Measurements from ENCODE around the gene SLC17A2.

The SLC17A2 gene, protein sequence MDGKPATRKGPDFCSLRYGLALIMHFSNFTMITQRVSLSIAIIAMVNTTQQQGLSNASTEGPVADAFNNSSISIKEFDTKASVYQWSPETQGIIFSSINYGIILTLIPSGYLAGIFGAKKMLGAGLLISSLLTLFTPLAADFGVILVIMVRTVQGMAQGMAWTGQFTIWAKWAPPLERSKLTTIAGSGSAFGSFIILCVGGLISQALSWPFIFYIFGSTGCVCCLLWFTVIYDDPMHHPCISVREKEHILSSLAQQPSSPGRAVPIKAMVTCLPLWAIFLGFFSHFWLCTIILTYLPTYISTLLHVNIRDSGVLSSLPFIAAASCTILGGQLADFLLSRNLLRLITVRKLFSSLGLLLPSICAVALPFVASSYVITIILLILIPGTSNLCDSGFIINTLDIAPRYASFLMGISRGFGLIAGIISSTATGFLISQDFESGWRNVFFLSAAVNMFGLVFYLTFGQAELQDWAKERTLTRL

DNA sequence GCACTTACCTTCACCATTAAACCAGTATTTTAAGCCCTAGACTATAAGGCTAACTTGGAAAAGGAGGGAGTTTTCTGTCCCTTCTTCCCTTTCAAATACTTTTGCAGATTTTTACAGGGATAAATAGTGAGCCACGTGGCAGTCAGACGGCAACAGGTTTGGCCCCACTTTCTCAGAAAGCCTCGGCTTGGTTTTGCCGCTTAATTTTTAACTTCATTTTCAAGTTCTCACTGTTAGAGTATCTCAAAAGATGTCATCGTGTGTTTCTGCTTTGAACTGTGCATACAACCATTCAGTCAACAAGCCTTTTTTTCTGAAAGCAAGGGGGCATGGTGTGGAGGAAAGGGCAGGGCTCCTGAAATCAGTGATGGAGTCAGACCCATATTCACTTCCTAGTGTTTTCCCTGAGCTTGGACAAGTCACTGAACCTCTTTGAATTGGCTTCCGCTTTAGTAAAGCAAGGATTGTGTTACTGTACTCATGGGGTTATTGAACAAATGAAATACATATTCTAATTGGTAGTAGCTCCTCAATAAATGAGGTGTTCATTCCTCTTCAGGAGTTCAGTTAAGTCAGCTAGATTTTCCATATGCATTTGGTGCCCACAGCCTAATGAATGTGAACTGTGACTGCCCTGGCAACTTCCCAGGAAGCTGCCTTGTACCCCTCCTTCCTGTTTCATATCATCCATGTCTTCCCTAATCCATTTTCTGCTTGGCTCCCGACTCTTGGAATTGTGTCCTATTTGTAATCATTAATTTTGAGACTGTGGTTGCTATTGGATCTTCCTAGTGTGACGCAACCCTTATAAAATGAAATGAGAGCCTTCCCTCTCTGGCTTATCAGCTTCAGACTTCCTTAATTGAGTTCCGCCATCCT, at the start of gene SLC17A2:
SLC17A2 (minus strand) TSS at position 160 of the 879 bp plus-strand sequence. CDS start 4,895 bp downstream, outside the sequence.
- no peak for DNase-seq (ENCODE audit: low read depth in 2 of 2)

DNA sequence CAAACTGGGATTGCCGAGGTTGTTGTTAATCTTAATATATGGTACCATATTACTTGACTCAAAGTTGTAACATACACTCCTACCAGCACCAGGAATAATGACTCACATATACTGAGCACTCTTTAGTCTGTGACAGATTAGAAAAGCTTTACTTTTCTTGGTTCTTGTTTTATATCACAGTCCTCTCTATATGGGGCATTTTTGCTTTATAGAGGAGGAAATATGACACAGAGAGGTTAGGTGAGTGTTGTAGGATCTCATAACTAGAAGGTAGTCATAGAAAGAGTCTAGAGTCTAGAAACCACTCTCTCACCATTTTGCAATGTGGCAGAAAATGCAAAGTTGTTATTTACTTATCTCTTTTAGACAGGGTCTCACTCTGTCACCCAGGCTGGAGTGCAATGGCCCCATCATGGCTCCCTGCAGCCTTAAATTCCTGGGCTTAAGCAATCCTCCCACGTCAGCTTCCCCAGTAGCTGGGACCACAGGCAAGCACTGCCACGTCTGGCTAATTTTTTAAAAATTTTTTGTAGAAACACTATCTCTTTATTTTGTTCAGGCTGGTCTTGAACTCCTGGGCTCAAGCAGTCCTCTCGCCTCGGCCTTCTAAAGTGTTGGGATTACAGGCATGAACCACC, 45.6 kb upstream of the SLC17A2 start:
- DNase-seq (ENCODE audit: low read depth in 2 of 2), result no peak

DNA sequence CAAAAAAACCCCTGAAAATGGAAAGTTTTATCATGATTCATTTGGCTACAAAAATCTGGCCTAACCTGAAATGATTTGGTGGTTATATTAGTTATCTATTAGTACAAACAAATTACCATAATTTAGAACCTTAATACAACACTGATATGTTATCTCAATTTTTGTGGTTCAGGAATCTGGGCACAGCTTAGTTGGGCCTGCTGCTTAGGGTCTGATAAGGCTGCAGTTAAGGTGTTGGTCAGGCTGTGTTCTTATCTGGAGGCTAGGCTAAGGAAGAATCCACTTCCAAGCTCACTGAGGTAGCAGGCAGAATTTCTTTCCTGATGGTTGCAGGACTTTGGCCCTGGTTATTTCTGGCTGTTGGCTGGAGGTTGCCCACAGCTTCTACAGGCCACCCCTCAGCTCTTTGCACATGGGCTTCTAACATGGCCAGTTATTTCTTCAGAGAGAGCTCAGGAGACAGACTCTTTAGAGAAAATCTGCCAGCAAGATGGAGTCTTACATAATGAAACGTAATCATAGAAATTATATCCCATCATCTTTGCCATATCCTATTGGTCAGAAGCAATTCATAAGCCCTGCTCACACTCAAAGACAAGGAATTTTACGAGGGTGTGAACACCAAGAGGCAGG, 43.5 kb upstream of the SLC17A2 start:
- DNase-seq (ENCODE audit: low read depth in 2 of 2), result no peak

DNA sequence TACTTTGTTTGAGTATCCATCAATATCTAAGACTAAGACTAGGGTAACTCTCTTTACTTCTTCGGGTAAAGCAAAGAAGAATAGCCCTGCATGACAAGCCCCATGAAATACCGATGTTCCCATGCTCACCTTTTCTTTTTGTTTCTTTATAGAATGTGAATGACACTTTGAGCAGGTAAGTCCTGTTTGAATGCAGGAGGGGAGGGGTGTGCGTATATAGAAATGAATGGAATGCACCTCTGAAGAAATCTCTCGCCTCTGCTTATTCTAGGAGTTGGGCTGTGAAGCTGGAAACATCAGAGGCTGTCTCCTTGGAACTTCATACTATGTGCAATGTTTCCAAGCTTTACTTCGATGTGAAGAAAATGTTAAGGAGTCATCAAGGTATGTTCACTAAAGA, 42.4 kb upstream of the SLC17A2 start:
- no peak for DNase-seq (ENCODE audit: low read depth in 2 of 2)

DNA sequence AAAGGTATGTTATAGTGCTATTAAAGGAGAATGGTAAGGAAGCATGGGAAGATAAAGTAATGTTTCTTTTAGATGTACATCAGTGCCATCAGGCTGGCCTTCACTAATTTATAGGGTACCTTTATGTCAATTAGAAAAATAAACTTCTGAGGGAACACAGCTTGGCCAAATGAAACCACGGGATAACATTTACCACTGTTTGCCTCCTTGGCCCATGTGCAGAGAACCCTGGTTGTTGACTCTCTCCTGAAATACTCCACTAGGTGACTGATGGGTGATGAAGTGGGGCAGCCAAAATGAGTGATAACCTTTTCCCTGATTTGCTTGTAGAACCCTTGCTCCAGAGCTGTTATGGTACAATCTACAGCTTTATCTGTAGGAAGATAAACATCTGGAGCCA, 41.6 kb upstream of the SLC17A2 start:
- DNase-seq (ENCODE audit: low read depth in 2 of 2), result no peak

DNA sequence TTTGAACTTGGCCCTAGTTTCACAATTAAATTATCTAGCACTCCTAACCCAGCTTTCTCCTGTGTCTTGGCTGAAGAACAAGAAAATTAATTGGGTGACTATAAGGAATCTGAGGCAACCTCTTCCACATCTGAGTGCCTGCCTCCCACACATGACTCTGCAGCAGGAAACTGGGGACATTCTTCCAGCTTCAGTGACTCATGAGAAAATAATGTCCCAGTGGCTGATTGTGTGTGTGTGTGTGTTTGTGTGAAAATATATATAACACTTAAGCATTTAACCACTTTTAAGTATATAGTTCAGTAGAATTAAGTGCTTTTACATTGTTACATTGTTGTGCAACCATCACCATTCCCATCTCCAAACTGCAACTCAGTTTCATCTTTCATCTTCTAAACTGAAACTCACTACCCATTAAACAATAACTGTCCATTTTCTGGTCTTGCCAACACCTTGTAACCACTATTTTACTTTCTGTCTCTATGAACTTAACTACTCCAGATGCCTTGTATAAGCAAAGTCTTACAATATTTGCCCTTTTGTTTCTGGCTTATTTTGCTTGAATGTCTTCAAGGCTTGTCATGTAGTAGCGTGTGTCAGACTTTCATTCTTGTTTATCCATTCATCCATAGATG, 40.8 kb upstream of the SLC17A2 start:
- no peak for DNase-seq (ENCODE audit: low read depth in 2 of 2)

DNA sequence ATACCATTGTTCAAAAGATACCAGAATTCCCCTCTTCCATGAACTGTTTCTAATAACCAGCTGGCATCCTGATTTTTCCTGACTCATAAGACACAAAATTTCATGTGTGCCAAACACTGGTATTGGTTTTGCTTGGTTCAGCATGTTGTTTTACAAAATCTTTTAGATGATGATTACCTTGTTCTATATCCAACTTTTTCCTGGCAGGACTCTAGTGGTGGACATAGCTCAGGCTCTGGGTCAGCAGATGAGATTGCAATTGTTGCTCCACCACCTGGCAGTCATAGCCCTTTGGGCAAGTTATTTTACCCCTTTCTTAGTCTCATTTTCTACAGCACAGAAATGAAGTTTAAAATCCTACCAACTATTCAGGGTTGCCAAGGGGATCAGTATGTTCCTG, 38.3 kb upstream of the SLC17A2 start:
- DNase-seq (ENCODE audit: low read depth in 2 of 2), result no peak

DNA sequence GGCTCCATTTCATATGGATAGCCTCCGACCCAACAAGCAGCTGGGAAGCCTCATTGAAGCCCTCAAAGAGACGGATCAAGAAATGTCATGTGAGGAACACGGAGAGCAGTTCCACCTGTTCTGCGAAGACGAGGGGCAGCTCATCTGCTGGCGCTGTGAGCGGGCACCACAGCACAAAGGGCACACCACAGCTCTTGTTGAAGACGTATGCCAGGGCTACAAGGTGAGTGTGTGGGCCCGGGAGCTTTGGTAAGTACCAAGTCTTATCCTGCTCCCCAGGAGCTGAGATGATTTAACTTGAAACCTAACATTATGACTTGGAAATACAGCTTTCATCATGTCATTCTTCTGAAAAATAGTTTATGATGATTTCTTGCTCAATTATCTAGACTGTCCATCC, 36.2 kb upstream of the SLC17A2 start:
- DNase-seq (ENCODE audit: low read depth in 2 of 2), result no peak

DNA sequence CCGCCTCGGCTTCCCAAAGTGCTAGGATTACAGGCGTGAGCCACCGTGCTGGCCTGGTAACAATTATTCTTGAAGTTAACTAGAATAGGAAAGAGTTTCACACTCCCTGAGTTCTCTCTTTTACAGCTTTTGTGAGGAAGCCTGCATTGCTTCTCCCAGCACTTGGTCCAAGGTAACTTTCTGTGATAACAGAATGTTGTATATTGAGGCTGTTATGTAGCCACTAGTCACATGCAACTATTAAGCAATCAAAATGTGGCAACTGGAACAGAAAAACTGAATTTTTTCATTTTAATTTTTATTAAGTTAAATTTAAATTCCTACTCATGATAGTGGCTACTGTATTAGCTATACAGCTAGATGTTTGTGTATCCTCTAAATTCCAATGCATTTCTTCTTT, 34.6 kb upstream of the SLC17A2 start:
- no peak for DNase-seq (ENCODE audit: low read depth in 2 of 2)

DNA sequence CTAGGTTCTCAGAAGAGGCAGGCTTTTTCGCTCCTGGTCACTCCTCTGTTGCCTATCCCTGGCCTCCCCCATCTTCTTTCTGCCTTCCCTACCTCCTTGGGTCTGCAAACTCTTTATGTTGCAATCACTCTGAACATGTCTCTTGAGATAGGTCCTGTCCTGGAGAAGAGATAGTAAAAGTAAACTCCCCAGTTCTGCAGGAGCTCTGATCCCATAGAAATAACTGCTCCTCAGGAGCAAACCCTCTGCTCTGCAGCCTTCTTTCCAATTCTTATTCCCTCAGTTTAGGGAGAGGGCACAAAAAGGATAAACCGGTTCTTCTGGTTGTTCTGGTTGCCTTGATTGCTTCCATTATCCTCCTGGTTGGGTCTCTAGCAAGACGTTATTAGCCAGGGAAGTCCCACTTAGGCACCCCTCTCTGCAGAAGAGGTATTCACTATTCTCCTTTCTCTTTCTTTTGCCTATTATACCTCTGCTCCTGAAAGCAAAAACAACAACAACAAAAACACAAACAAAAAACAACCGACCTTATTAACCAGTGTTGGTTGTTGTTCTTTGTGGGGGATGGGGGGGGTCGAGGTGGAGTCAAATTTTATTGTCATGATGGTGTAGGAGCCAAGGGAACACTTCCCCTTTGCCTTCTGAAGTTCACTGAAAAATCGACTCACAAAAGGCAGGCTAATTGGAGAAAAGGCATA, 33.1 kb upstream of the SLC17A2 start:
- no peak for DNase-seq (ENCODE audit: low read depth in 2 of 2)

DNA sequence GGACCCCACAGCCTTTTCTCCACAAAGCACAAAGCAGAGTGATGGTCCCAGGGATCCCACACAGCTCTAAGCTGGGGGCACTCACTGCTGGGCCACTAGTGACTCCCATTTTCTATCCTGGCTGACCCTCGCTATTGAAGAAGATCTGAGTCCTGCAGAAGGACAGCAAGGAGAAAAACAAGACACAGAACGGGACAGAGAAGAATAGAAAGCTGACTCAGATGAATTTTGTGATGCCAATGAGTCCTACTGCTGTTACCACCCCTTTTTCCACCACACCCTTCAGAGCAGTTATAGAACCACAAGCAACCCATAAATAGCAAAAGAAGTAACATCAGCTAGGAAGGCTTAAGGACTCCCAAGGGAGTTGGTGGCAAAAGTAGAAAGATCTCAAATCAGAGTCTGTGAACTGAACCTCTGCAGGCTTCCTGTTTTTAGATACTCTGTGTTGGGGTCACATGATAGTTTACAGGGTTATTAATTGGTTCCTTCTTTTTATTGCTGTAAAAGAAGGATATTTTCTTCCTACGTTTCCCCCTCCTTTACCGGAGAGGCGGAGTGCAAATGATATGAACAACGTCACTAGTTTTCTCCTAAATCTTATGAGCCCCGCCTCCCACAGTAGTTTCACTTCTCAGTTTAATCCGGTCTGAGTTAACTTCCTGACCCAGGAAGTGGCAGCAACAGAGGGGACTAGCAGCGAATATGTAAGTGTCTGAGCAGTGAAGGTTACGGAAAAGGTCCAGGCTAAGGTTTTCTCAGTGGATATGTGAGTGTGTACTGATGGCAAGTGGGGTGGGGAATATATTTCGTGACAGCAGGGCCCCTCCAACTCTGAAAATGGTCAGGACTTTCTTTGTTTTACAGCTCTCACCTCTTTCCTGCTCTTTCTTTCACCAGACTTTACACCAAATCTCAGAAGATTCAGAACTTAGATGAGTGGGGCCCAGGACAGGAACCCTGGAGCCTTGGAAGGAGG, 31.9 kb upstream of the SLC17A2 start, which contains the start of gene TRIM38:
TRIM38 (plus strand) TSS at position 654 of the 979 bp plus-strand sequence. CDS start 3,721 bp downstream, outside the sequence.
- DNase-seq (ENCODE audit: low read depth in 2 of 2), result peak; percentile 50 to 51

DNA sequence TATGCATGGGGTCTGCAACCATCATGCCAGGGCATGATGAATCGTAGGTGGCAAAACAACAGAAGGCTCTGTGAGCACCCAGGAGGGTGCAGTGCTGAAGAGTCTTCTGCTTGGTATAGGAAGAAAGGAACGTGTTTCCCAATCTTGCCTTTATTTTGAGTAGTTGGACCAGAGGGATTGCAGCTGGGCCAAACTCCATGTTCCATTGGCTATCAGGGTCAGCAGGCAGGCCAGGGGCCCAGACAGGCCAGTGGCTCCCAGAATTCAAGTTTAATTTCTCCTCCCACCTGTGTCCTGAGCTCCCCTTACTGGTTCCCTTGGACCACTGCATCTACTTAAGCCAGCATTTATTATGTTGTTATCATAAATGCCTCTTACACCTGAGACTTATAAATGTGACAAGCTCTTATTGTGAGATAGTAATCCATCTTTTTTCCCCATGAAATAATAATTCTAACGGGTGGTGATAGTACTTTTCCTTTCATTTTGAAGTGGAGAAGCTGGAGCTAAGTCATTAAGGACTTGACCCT, 31.2 kb upstream of the SLC17A2 start:
- DNase-seq (ENCODE audit: low read depth in 2 of 2), result no peak

DNA sequence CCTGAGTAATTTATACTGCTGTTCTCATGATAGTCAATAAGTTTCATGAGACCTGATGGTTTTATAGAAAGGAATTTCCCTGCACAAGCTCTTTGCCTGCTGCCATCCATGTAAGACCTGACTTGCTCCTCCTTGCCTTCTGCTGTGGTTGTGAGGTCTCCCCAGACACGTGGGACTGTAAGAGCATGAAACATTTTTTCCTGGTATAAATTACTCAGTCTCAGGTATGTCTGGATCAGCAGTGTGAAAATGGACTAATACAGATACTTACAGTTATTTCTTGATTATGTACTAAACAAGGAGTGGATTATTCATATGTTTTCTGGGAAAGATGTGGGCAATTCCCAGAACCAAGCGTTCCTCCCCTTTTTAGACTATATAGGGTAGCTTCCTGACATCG, 30.2 kb upstream of the SLC17A2 start:
- peak in 1 of 2 experiments; percentile 48 for DNase-seq (ENCODE audit: low read depth in 2 of 2)

DNA sequence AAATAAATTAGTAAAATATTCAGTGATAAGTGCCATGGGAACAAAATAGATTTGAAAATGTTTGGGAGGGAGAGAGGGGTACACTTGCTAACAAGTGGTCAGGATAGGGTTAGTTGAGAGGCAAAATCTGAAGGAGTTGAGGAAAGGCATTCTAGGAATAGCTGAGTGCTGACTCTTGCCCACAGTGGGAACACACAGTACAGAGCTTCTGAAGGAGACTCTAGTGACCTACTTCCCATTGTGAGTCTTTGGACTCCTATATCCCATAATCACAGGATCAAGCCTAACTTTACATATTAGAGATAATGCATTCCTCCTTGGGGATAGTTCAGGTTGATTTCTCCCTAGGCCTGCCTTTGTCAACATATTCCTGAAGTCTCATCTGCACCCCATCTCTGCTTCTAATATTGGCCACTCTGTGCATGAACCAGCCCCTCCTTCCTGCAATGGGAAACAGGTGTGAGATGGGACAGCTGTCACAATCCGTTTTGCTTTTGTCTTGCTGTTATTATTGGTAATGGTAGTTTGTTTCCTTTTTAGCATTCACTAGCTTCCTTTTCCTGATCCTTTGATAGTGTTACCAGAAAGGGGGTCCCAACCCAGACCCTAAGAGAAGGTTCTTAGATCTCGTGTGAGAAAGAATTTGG, 29.5 kb upstream of the SLC17A2 start:
- DNase-seq (ENCODE audit: low read depth in 2 of 2), result no peak

DNA sequence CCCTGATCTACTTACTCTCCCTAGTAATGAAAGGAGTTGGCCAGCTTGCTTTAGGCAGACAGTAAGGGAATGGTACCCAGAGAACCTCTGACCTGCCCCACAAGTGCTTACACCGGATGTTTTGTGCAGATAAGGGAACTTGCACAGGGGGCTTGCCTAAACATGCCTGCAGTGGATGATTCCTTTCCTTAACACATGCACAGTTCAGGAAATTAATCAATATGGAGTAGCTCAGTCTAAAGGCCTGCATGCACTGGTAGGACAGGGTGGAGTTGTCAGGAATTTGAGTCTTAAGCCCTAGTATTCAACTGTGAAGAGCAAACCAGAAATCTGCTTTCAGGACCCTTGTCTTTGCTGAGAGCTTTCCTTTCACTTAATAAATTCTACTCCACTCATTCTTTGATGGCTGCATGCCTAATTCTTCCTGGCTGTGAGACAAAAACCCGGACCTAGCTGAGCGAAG, 28.2 kb upstream of the SLC17A2 start:
- DNase-seq (ENCODE audit: low read depth in 2 of 2), result no peak

DNA sequence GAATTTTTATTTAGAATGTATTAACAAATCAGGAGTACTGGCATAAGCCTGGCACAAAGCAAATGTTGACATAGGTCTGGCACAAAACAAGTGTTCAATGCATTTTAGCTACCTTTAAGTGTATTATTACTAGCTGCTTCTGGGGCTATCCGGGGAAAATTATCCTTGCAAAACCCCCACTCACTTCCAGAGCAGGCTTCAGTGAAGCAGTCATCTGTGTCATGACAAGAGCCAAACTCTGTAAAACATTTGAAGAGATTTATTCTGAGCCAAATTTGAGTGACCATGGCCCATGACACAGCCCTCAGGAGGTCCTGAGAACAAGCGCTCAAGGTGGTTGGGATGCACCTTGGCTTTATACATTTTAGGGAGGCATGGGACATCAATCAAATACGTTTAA, 25.7 kb upstream of the SLC17A2 start:
- no peak for DNase-seq (ENCODE audit: low read depth in 2 of 2)

DNA sequence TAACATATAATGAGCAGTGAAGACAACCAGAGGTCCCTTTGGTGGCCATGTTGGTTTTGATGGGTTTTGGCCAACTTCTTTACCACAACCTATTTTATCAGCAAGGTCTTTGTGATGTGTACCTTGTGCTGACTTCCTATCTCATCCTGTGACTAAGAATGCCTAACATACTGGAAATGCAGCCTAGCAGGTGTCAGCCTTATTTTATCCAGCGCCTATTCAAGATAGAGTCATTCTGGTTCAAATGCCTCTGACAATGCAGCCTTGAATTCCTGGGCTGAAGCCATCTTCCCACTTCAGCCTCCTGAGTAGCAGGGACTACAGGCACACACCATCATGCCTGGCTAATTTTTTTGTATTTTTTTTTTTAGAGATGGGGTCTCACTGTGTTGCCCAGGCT, 24.3 kb upstream of the SLC17A2 start:
- no peak for DNase-seq (ENCODE audit: low read depth in 2 of 2)

DNA sequence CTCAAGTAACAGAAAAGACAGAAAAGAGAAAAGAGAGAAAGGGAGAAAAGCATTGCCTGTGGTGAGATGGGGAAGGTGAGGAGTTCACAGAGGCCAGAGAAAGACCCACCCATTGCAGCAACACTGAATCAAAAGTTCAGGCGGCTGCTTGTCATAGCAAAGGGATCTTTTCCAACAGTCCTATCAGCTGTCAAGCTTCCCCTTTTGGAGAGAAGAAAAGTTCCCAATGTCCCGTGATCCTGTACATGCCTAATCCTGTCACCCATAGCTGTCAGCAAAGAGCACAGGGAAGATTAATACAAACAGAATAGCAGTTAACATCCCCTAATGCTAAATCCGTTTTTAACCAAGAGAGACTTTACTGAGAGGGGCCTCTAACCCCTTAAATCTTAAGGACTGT, 23.2 kb upstream of the SLC17A2 start:
- no peak for DNase-seq (ENCODE audit: low read depth in 2 of 2)

All from stimulated activated CD4-positive, alpha-beta T cell treated with anti-CD3 and anti-CD28 coated beads, Interleukin-12 subunit alpha, Interleukin-12 subunit beta, amount 100 ng/mL, for 24 hours (primary cell).